PC-3 (cell line): ENCODE measurements around the gene LRRC59. TPM values are rescaled to one million over a fixed set of nuclear protein-coding genes. Genes with fewer than 3 reads are reported as not detected.

Experiments used
- ATAC-seq: fragments of 200-7000 bp; cut with Tn5 transposase; 2 replicates; pipeline ENCODE4 v1.9.1; 2020; ENCODE audit warnings: mild to moderate bottlenecking, moderate library complexity
- BruUV-seq: library from RNA; stranded (reverse); fragments of 400-500 nt; replicated peaks from 2 replicates; lab custom pipeline; 2021; lab: Mats Ljungman, UMichigan
- CTCF ChIA-PET: fragments of 300-600 bp; sonication (Branson Sonifier 250); formaldehyde crosslinking; loops from one replicate; lab custom pipeline; 2022; ENCODE audit warnings: antibody characterized with exemption; lab: Charles Lee
- POLR2A ChIA-PET: fragments of 300-600 bp; sonication (Branson Sonifier 250); formaldehyde crosslinking; loops from one replicate; lab custom pipeline; 2022; ENCODE audit warnings: antibody characterized with exemption; ENCODE audit not compliant: unreplicated experiment; lab: Charles Lee
- DNase-seq: peaks from one replicate; pipeline ENCODE4 v3.0.0-alpha.2; 2015
- H2AFZ ChIP-seq: fragments of 300-600 bp; sonication (generic); 2 replicates; pipeline ENCODE4 v1.6.0; 2016; ENCODE audit warnings: antibody characterized with exemption, low read length
- H3F3A ChIP-seq: fragments of 300-600 bp; sonication (generic); one replicate; pipeline ENCODE4 v1.6.0; 2017; ENCODE audit warnings: antibody characterized with exemption, low read length, control low read depth, mild to moderate bottlenecking; ENCODE audit not compliant: unreplicated experiment
- H3K27ac ChIP-seq: fragments of 300-600 bp; sonication (generic); 2 replicates; pipeline ENCODE4 v1.5.1; 2016; ENCODE audit warnings: mild to moderate bottlenecking, low read length
- H3K27me3 ChIP-seq: fragments of 300-600 bp; sonication (generic); 2 replicates; pipeline ENCODE4 v1.6.1; 2016; ENCODE audit warnings: low read length, mixed read lengths
- H3K36me3 ChIP-seq: fragments of 300-600 bp; sonication (generic); 2 replicates; pipeline ENCODE4 v1.6.1; 2016; ENCODE audit warnings: low read depth, mixed run types, low read length, mixed read lengths
- H3K4me1 ChIP-seq: fragments of 300-600 bp; sonication (generic); 2 replicates; pipeline ENCODE4 v1.5.1; 2016; ENCODE audit warnings: low read length; ENCODE audit not compliant: insufficient read depth
- H3K4me2 ChIP-seq: fragments of 300-600 bp; sonication (generic); 2 replicates; pipeline ENCODE4 v1.6.0; 2016; ENCODE audit warnings: low read length
- H3K4me3 ChIP-seq: fragments of 300-600 bp; sonication (generic); 2 replicates; pipeline ENCODE4 v1.5.1; 2016; ENCODE audit warnings: mild to moderate bottlenecking, low read length, mixed read lengths
- H3K79me2 ChIP-seq: fragments of 300-600 bp; sonication (generic); 2 replicates; pipeline ENCODE4 v1.6.1; 2017; ENCODE audit warnings: low read length, mixed read lengths
- H3K9ac ChIP-seq: fragments of 300-600 bp; sonication (generic); 2 replicates; pipeline ENCODE4 v1.6.0; 2016; ENCODE audit warnings: mild to moderate bottlenecking, low read length
- H3K9me2 ChIP-seq: fragments of 300-600 bp; sonication (generic); replicated peaks from 2 replicates; pipeline ENCODE4 v1.6.1; 2016; ENCODE audit warnings: mixed run types, low read length, mixed read lengths
- H3K9me3 ChIP-seq: fragments of 300-600 bp; sonication (generic); 2 replicates; pipeline ENCODE4 v1.6.1; 2016; ENCODE audit warnings: low read length, mixed read lengths
- H4K20me1 ChIP-seq: fragments of 300-600 bp; sonication (generic); 2 replicates; pipeline ENCODE4 v1.6.1; 2016; ENCODE audit warnings: low read length, mixed read lengths
- EZH2 ChIP-seq: fragments of 300-600 bp; sonication (generic); IDR thresholded peaks from one replicate; pipeline ENCODE4 v1.6.1; 2017; ENCODE audit warnings: antibody characterized with exemption, mild to moderate bottlenecking, low read length; ENCODE audit not compliant: unreplicated experiment
- EZH2phosphoT487 ChIP-seq: fragments of 300-600 bp; sonication (generic); IDR thresholded peaks from 2 replicates; pipeline ENCODE4 v1.6.1; 2018; ENCODE audit warnings: mild to moderate bottlenecking, antibody characterized with exemption, low read length, borderline replicate concordance
- intact Hi-C: fragments of 100-400 bp; cut with micrococcal nuclease; formaldehyde crosslinking; loops from 2 replicates; pipeline ENCODE4 v1.9.0; 2023
- total RNA-seq: library from RNA; depleted of rRNA; stranded (reverse); fragments of >200 nt; gene quantifications from 2 replicates; pipeline ENCODE4 v1.2.3, GENCODE V29; 2014
- TF ChIP-seq, protein P1 (sequence below): fragments of 300-600 bp; sonication (generic); conservative IDR thresholded peaks from 2 replicates; pipeline ENCODE4 v1.5.1; 2017; ENCODE audit warnings: antibody characterized with exemption, low read depth, mild to moderate bottlenecking, low read length

Gene LRRC59
- total RNA-seq, 1 experiment from 2014 or later, result 324 TPM

DNA sequence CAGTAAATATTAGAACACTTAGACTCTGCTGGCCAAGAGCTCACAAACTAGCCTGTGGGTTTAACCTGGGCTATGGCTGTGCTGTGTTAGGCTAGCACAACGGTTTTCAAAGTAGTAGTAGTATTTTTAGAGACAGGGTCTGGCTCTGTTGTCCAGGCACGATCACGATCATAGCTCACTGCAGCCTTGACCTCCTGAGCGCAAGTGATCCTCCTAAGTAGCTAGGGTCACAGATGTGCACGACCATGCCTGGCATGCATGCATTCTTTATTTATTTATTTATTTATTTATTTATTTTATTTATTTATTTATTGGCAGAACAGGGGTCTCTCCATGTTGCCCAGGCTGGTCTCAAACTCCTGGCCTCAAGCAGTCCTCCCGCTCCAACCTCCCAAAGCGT is 34.7 kb downstream of the LRRC59 start:
- BruUV-seq, result no TSS peak
- POLR2A ChIA-PET, result interaction anchor here (0.6 kb wide), 2 partner anchors 144 to 322 kb away, joined by 3 to 5 read pairs; no protein-coding TSS in a partner anchor

DNA sequence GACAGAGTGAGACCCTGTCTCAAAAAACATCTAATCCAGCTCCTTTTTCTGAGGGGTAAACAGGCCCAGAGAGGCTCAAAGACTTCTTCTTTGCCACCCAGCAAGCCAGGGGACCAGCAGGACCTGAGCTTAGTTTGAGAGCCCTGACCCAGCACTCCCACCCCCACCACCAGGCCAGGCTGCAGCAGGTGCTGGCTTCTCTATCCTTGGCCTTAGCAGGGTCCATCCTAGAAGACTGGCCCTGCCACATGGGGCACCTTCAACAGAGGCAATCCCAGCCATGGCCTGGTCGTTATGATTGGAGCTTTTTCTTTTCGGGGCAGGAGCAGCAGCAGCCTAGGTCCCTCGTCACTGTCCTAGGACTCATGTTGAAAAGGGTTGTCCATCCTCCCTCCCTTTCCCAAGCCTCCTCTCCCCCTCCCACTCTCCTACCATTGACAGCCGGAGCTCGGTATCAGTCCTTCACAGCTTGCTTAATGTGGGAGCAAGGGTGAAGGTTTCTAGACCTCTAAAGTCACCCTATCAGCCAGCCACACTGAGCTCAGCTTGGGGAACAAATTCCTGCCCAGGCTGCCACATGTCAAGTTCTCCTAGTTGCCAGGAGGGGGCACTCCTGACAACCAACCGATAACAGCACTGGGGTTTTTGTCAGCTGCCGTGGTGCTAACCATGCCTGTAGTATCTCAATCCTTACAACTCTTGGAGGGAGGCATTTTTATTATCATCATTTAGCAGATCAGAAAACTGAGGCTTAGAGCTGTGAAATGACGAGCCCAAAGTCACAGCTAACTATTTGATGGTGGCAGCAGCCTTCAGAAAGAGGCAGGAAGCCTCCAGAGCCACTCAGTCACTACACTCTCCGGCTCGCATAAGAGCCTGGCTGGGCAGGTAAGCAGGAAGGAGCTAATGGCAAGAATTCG is 35.5 kb downstream of the LRRC59 start:
- ChIA-PET POLR2A (interaction anchor here (0.6 kb wide), 3 partner anchors 145 to 323 kb away, joined by 3 to 5 read pairs (median 3); no protein-coding TSS in a partner anchor), CTCF (interaction anchor here (0.6 to 2.7 kb wide), 10 partner anchors 29 to 140 kb away, joined by 4 to 28 read pairs (median 4); partner anchors contain the start of gene LRRC59)
- intact Hi-C loops, result loop anchor here (1.0 kb wide), 2 partner anchors 35 to 117 kb away; partner anchors contain the start of gene LRRC59
- no peaks in the 10 kb centered on the region for H3K9me3 ChIP-seq
- H3K27ac ChIP-seq, result no peak overlapping the region
- DNase-seq, result peak; percentile 79
- H3K4me2 ChIP-seq, result 0 out of 2 replicates have a peak overlapping the region, but pooled peaks have one; percentile 24
- no peaks in the 10 kb centered on the region for H3K27me3 ChIP-seq
- no peaks in the 10 kb centered on the region for H4K20me1 ChIP-seq
- peaks cover 6% of the 10 kb centered on the region for H3F3A ChIP-seq
- TSS peak; percentile 13 for BruUV-seq
- H3K79me2 ChIP-seq, result no peaks in the 10 kb centered on the region
- H3K36me3 ChIP-seq, result peaks cover 24% of the 10 kb centered on the region; the same call in 1 of the 2 replicates
- no peak overlapping the region for H3K9ac ChIP-seq
- no peaks in the 10 kb centered on the region for H3K4me1 ChIP-seq
- peak; percentile 75 for ATAC-seq
- TF ChIP-seq EZH2, result no peak
- no peak for TF ChIP-seq EZH2phosphoT487
- TF ChIP-seq, protein P1, sequence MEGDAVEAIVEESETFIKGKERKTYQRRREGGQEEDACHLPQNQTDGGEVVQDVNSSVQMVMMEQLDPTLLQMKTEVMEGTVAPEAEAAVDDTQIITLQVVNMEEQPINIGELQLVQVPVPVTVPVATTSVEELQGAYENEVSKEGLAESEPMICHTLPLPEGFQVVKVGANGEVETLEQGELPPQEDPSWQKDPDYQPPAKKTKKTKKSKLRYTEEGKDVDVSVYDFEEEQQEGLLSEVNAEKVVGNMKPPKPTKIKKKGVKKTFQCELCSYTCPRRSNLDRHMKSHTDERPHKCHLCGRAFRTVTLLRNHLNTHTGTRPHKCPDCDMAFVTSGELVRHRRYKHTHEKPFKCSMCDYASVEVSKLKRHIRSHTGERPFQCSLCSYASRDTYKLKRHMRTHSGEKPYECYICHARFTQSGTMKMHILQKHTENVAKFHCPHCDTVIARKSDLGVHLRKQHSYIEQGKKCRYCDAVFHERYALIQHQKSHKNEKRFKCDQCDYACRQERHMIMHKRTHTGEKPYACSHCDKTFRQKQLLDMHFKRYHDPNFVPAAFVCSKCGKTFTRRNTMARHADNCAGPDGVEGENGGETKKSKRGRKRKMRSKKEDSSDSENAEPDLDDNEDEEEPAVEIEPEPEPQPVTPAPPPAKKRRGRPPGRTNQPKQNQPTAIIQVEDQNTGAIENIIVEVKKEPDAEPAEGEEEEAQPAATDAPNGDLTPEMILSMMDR, result peak; percentile 92
- no peaks in the 10 kb centered on the region for H3K9me2 ChIP-seq
- H2AFZ ChIP-seq, result no peak overlapping the region
- H3K4me3 ChIP-seq, result no peak overlapping the region

More for the DNA sequence above, 34.7 kb downstream of the LRRC59 start:
- Histone ChIP-seq H3K79me2 (no peaks in the 10 kb centered on the region), H3K9me3 (no peaks in the 10 kb centered on the region), H3K4me1 (no peaks in the 10 kb centered on the region), H4K20me1 (no peaks in the 10 kb centered on the region), H2AFZ (no peak overlapping the region), H3K9ac (no peak overlapping the region), H3K4me3 (no peak overlapping the region), H3K27ac (no peak overlapping the region), H3K4me2 (no peak overlapping the region), H3F3A (peaks cover 6% of the 10 kb centered on the region), H3K9me2 (no peaks in the 10 kb centered on the region), H3K36me3 (peaks cover 21% of the 10 kb centered on the region; the same call in 1 of the 2 replicates), H3K27me3 (no peaks in the 10 kb centered on the region)
- DNase-seq (no peak), ATAC-seq (no peak)
- no peak for TF ChIP-seq EZH2
- TF ChIP-seq, protein P1, result no peak
- TF ChIP-seq EZH2phosphoT487, result no peak
- intact Hi-C loops, result loop anchor here (1.0 kb wide), 2 partner anchors 35 to 117 kb away; partner anchors contain the start of gene LRRC59
- CTCF ChIA-PET, result interaction anchor here (0.5 to 2.7 kb wide), 8 partner anchors 29 to 162 kb away, joined by 3 to 28 read pairs (median 9); partner anchors contain the start of gene LRRC59
